Left lobe of liver (tissue), 2 donors: ENCODE measurements around the gene SORBS1. TPM values are rescaled to one million over a fixed set of nuclear protein-coding genes. Genes with fewer than 3 reads are reported as not detected.

Experiments
- ATAC-seq: fragments of 200-7000 bp; cut with Tn5 transposase; one replicate; pipeline ENCODE4 v1.9.1; 2020; ENCODE audit warnings: mild to moderate bottlenecking, moderate library complexity
- DNase-seq: peaks from one replicate; pipeline ENCODE4 v3.0.0-alpha.2; 2020; ENCODE audit warnings: low spot score
- total RNA-seq: library from RNA; stranded (reverse); gene quantifications from one replicate; pipeline ENCODE4 v1.2.1, GENCODE V29; 2021
- donor health status: DM: no; HTN: no; CAD: no; lungs with moderate emphysema.
- donor health status: DM: no; HTN: yes; CAD: no.

SORBS1 gene
- total RNA-seq, 1 donor from 2014 or later: 57.9 TPM

DNA sequence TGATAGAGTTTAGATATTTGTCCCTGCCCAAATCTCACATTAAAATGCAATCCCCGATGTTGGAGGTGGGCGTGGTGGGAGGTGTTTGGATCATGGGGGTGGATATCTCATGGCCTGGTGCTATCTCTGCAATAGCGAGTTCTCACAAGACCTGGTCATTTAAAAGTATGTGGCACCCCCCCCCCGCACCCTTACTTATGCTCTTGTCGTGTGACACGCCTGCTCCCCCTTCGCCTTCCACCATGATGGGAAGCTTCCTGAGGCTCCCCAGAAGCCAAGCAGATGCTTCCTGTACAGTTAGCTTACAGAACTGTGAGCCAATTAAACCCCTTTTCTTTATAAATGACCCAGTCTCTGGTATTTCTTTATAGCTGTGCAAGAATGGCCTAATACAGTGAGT, 118.8 kb downstream of the SORBS1 start:
- DNase-seq (no peak), ATAC-seq (no peak)

DNA sequence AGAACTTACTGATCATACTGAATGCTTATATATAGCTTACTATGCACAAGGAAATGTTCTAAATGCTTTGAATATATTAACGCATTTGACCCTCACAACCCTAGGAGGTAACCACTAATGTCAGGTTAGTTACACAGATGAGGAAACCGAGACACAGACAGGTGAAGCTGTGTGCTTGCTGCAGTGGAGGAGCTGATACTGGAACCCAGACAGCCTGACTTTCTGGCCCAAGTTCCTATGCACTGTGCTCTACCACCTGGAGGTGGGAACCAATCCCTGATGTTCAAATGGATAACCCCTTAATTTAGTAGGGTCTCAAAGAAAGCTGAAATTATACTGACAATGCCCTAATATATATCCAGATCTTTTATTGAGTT, 119.6 kb downstream of the SORBS1 start:
- no peak for DNase-seq
- no peak for ATAC-seq

- ATAC-seq: no peak
Measured at GRCh38 chr10:95440756-95441546, 120.2 kb downstream of the SORBS1 start.

GRCh38 chr10:95440038-95440725, 121.0 kb downstream of the SORBS1 start:
- DNase-seq: no peak
- no peak for ATAC-seq

More at GRCh38 chr10:95440756-95441546, 120.2 kb downstream of the SORBS1 start:
- DNase-seq: no peak

- ATAC-seq (no peak), DNase-seq (no peak)
Measured at GRCh38 chr10:95438781-95439180, 122.4 kb downstream of the SORBS1 start.

DNA sequence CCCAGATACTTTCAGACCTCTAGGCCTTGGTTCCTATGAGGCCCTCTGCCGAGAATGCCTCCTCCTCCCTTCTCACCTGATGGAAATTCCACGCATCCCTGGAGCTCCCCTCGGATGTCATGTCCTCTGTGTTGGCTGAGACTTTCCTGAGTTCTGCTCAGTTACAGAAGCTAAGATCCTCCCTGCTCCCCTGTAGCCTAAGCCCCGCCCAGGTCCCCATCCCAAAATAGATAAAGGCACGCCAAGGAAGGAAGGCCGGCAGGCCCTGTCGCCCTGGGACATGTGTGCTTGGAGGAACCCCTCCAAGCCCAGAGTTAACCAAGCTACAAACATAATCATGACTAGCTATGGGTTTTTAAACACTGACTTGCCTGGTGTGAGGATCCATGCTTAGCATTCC, 123.5 kb downstream of the SORBS1 start:
- ATAC-seq (no peak), DNase-seq (no peak)

DNA sequence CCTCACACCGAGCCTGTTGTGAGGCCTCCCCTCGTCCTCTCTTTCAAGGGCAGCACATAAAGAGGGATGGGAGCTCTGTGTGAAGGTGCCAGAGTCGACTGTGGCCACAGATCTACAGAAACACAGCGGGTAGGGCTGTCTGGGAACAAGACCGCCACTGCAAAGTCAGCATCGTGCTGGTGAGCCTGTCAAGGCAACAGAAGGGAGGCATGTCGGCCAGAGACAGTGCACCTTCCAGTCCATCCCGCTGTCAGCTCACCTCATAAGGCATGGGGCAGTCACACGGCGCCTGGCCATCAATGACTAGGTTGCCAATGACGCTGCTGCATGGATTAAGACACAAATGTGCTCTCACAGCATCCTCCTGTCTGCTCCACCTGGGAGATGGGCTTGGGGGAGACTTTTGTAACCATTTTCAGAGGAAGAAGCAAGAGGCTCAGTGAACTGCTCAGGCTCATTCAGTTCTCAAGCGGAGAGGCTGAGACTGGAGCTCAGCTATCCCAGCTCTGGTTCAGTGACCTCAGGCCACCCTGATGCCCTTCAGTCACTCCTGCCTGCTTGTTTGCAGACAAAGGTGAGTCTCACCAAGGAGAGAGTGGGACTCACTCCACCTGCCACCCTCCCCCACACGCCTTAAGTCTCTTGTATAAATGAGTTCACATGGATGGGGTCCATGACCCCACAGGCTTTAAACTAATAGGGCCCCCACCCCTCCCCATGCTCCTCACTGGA, 125.5 kb downstream of the SORBS1 start:
- ATAC-seq: peak; percentile 88

GRCh38 chr10:95434583-95434982, 126.6 kb downstream of the SORBS1 start:
- ATAC-seq: peak; percentile 27
- DNase-seq: no peak

More for the DNA sequence above, 125.5 kb downstream of the SORBS1 start:
- peak; percentile 64 for DNase-seq

GRCh38 chr10:95431900-95432342, 129.2 kb downstream of the SORBS1 start:
- ATAC-seq: no peak
- DNase-seq: no peak

- ATAC-seq (peak; percentile 92), DNase-seq (peak; percentile 67)
Measured at GRCh38 chr10:95430231-95430951, 130.8 kb downstream of the SORBS1 start.

- peak; percentile 47 for ATAC-seq
- DNase-seq: no peak
Measured at GRCh38 chr10:95429639-95430038, 131.5 kb downstream of the SORBS1 start.

- ATAC-seq: no peak
Measured at GRCh38 chr10:95428701-95429100, 132.5 kb downstream of the SORBS1 start.

GRCh38 chr10:95426482-95426881, 134.7 kb downstream of the SORBS1 start:
- ATAC-seq (no peak), DNase-seq (no peak)

More at GRCh38 chr10:95428701-95429100, 132.5 kb downstream of the SORBS1 start:
- DNase-seq: no peak

DNA sequence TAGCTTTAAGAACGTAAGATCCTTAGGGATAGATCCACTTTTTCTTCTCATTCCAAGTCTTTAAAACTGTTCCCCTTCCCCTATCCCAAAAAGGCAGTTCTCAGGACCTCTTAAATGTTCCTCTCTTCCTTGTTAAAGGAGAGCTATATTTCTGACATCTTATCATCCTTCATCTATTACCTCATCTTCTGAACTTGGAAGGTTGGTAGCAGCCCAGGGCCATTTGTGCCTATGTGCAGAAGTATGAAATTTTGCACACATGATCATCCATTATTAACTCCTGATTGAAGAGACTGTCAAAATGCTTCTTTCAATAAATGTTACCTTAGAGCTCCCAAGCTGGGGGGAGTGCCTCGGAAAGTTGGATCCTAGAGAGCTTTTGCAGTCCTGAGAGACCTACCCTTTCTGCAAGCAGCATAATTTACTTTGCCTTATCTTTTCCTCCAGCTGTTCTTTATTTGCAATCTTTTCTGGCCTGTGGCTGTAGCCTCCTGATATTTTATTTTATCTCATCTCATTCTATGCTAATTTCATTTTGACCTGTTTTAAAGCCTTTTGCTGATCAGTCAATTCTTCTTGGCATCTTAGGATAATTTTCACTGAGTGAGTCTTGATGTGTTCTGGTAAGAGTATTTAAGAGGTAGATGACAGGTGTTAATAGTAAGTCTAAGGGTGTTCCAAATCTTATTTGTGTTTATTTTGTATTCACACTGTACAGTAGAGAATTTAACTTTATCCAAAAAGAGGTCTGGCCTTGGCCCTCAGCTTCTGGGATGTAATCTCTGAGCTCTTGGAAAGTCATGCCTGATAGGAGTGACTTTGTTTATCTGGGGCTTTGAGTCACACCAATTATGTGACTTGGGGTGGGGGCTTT, 135.3 kb downstream of the SORBS1 start:
- DNase-seq (no peak), ATAC-seq (no peak)

- DNase-seq: no peak
- peak; percentile 43 for ATAC-seq
Measured at GRCh38 chr10:95423164-95424005, 137.8 kb downstream of the SORBS1 start.

GRCh38 chr10:95422233-95422632, 138.9 kb downstream of the SORBS1 start:
- DNase-seq: no peak
- no peak for ATAC-seq

DNA sequence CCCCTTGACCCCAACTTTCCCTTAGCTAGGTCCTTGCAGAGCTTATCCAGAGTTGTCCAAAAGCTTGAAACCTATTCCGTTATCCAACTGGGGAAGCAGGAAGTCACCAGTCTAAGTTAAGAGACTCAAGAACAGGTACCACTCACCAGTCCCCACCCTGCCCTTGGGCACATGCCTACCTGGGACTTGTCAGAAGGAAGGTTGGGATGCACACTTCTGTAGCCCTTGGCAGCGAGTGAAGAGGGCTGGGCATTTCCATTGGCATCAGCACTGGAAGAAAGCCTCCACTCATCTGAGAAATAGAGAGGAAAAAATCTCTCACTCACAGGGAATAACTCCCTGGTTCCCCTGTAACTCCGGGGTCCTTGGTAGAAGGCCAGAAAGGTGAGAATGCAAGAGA, 139.4 kb downstream of the SORBS1 start:
- ATAC-seq (no peak), DNase-seq (no peak)

DNA sequence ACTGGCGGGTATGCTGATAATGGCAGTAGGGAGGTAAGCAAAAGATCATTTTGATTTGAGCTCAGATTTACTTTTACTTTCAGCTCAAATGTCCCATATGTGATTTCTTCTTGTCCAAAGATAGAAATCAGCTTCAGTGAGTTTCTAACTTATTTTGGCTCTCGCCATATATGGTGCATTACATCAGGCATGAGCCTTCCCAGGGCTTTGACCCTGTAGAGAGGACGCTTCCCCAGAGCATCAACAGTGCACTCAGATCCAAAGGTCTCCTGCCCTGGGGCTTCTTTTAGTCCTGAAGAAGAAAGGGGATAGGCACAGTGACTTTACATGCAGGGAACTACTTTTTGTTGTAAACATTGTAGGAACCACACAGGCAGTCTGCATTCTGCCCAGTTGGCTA, 141.8 kb downstream of the SORBS1 start:
- ATAC-seq (peak; percentile 54), DNase-seq (no peak)

- no peak for ATAC-seq
- no peak for DNase-seq
Measured at GRCh38 chr10:95416973-95417372, 144.2 kb downstream of the SORBS1 start.
